ENCODE results near the gene TPSD1.

DNA sequence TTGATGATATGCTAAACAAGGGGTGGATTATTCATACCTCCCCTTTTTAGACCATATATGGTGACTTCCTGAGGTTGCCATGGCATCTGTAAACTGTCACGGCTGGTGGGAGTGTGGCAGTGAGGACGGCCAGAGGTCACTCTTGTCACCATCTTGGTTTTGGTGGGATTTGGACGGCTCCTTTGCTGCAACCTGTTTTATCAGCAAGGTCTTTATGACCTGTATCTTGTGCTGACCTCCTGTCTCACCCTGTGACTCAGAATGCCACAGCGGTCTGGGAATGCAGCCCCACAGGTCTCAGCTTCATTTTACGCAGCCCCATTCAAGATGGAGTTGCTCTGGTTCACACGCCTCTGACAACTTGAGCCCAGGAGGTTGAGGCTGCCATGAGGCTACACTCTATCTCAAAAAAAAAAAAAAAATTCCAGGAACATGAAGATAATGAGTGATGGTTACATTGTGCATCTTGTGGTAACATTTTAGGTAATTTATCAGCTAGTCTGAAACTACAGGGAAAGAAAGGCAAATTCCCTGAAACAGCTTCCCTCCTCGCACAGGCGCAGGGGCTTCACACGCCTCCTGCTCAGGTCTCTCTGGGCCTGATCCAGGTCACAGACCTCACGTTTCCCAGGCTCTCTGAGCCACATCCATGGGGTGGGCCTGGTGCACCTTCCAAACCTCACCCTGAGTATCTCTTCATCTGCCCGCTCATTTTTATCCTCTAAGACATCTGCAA, 38.2 kb downstream of the TPSD1 start:
- TF ChIP-seq EZH2 (IDR thresholded peaks at IDR 0.05; ENCODE audit: borderline replicate concordance): no peak
- TF ChIP-seq, protein P1, sequence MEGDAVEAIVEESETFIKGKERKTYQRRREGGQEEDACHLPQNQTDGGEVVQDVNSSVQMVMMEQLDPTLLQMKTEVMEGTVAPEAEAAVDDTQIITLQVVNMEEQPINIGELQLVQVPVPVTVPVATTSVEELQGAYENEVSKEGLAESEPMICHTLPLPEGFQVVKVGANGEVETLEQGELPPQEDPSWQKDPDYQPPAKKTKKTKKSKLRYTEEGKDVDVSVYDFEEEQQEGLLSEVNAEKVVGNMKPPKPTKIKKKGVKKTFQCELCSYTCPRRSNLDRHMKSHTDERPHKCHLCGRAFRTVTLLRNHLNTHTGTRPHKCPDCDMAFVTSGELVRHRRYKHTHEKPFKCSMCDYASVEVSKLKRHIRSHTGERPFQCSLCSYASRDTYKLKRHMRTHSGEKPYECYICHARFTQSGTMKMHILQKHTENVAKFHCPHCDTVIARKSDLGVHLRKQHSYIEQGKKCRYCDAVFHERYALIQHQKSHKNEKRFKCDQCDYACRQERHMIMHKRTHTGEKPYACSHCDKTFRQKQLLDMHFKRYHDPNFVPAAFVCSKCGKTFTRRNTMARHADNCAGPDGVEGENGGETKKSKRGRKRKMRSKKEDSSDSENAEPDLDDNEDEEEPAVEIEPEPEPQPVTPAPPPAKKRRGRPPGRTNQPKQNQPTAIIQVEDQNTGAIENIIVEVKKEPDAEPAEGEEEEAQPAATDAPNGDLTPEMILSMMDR (IDR thresholded peaks at IDR 0.05; ENCODE audit: poor library complexity): no peak
